Liver (tissue), 9 donors: Measurements from ENCODE around the gene NKD1. TPM values are rescaled to one million over a fixed set of nuclear protein-coding genes. Genes with fewer than 3 reads are reported as not detected.

Source experiments
- DNase-seq: peaks from one replicate; pipeline ENCODE4 v3.0.0-alpha.2; 2017; ENCODE audit warnings: low spot score
- H3K27ac ChIP-seq, 2 donors: one replicate each; pipeline ENCODE4 v1.7.0; 2013; ENCODE audit warnings: inconsistent platforms in 2 of 2, low read length in 2 of 2, control low read depth in 1 of 2, low read depth in 1 of 2, mild to moderate bottlenecking in 1 of 2
- H3K27me3 ChIP-seq, 4 donors: one replicate each; pipeline versions ENCODE4 v1.6.1 to v1.7.0; 2013; ENCODE audit warnings: low read length in 3 of 4, inconsistent platforms in 1 of 4, mild to moderate bottlenecking in 1 of 4, moderate library complexity in 1 of 4; ENCODE audit not compliant: control insufficient read depth in 4 of 4, insufficient read depth in 4 of 4
- H3K36me3 ChIP-seq, 4 donors: one replicate each; pipeline versions ENCODE4 v1.6.1 to v1.7.0; 2013; ENCODE audit warnings: low read length in 3 of 4, mild to moderate bottlenecking in 3 of 4, low read depth in 1 of 4, moderate library complexity in 1 of 4; ENCODE audit not compliant: control insufficient read depth in 4 of 4, insufficient read depth in 3 of 4
- H3K4me1 ChIP-seq, 4 donors: one replicate each; pipeline versions ENCODE4 v1.6.1 to v1.7.0; 2013; ENCODE audit warnings: low read length in 3 of 4, mild to moderate bottlenecking in 3 of 4, moderate library complexity in 1 of 4; ENCODE audit not compliant: control insufficient read depth in 4 of 4, insufficient read depth in 4 of 4
- H3K4me3 ChIP-seq, 3 donors: one replicate each; pipeline versions ENCODE4 v1.6.1 to v1.7.0; 2013; ENCODE audit warnings: low read length in 3 of 3, control low read depth in 1 of 3, low read depth in 1 of 3, mild to moderate bottlenecking in 1 of 3
- H3K9ac ChIP-seq, 2 donors: one replicate each; pipeline ENCODE4 v1.7.0; 2013; ENCODE audit warnings: low read length in 2 of 2, mild to moderate bottlenecking in 2 of 2, moderate library complexity in 2 of 2, control low read depth in 1 of 2, low read depth in 1 of 2
- H3K9me3 ChIP-seq, 4 donors: one replicate each; pipeline versions ENCODE4 v1.6.1 to v1.7.0; 2013; ENCODE audit warnings: low read length in 3 of 4; ENCODE audit not compliant: control insufficient read depth in 4 of 4
- ATF3 ChIP-seq: IDR thresholded peaks from 2 replicates; pipeline ENCODE4 v1.6.1; 2016; ENCODE audit warnings: antibody characterized with exemption
- EGR1 ChIP-seq, 2 donors: IDR thresholded peaks; 2 replicates each; pipeline ENCODE4 v1.6.1; 2016 to 2018; ENCODE audit warnings: antibody characterized with exemption in 2 of 2, low read depth in 2 of 2
- FOXA1 ChIP-seq: IDR thresholded peaks from 2 replicates; pipeline ENCODE4 v1.6.1; 2016; ENCODE audit warnings: antibody characterized with exemption
- FOXA2 ChIP-seq: IDR thresholded peaks from 2 replicates; pipeline ENCODE4 v1.6.1; 2016; ENCODE audit warnings: antibody characterized with exemption
- GABPA ChIP-seq, 2 donors: IDR thresholded peaks in 1 of 2; conservative IDR thresholded peaks in 1 of 2; 2 replicates each; pipeline ENCODE4 v1.6.1; 2016; ENCODE audit warnings: antibody characterized with exemption in 2 of 2, mild to moderate bottlenecking in 1 of 2, moderate library complexity in 1 of 2
- HNF4G ChIP-seq: IDR thresholded peaks from 2 replicates; pipeline ENCODE4 v1.6.1; 2016; ENCODE audit warnings: antibody characterized with exemption
- JUND ChIP-seq, 2 donors: IDR thresholded peaks; 2 replicates each; pipeline ENCODE4 v1.6.1; 2016; ENCODE audit warnings: antibody characterized with exemption in 2 of 2
- MAX ChIP-seq: IDR thresholded peaks from 2 replicates; pipeline ENCODE4 v1.6.1; 2016; ENCODE audit warnings: antibody characterized with exemption
- NR2F2 ChIP-seq: IDR thresholded peaks from 2 replicates; pipeline ENCODE4 v1.6.1; 2016; ENCODE audit warnings: antibody characterized with exemption
- RAD21 ChIP-seq, 2 donors: IDR thresholded peaks; 2 replicates each; pipeline ENCODE4 v1.6.1; 2016; ENCODE audit warnings: antibody characterized with exemption in 2 of 2, mild to moderate bottlenecking in 2 of 2
- TAF1 ChIP-seq: conservative IDR thresholded peaks from 2 replicates; pipeline ENCODE4 v1.6.1; 2016; ENCODE audit warnings: antibody characterized with exemption, mild to moderate bottlenecking
- YY1 ChIP-seq: IDR thresholded peaks from 2 replicates; pipeline ENCODE4 v1.6.1; 2016; ENCODE audit warnings: antibody characterized with exemption, mild to moderate bottlenecking
- WGBS: extraction: QIAGEN DNeasy Blood & Tissue Kit; methylation state at CpG from one replicate; pipeline ENCODE4 v1.1.7; 2013; 5-methylcytosine and 5-hydroxymethylcytosine counted together
- polyA plus RNA-seq, 2 donors: library from polyadenylated mRNA; stranded (reverse) in 1 of 2; unstranded in 1 of 2; fragments of 200-250 nt in 1 of 2; fragments of >200 nt in 1 of 2; fragmentation: Nextera tagmentation in 1 of 2; extraction: Ambion mirVana in 1 of 2; gene quantifications; one replicate each; pipeline versions ENCODE4 v1.2.1 to v1.2.3, GENCODE V29; 2013 to 2015
- total RNA-seq, 2 donors: library from RNA; depleted of rRNA; stranded (reverse); fragments of >200 nt; gene quantifications; one replicate each; pipeline ENCODE4 v1.2.3, GENCODE V29; 2014
- TF ChIP-seq, protein P1 (sequence below): IDR thresholded peaks from 2 replicates; pipeline ENCODE4 v1.6.1; 2016; ENCODE audit warnings: antibody characterized with exemption, mild to moderate bottlenecking
- TF ChIP-seq, protein P2 (sequence below): fragments of 150-350 bp; IDR thresholded peaks from 2 replicates; pipeline ENCODE4 v1.5.1; 2017; ENCODE audit warnings: improper control_type of control experiment, low read depth, low read length; ENCODE audit not compliant: missing input control
- TF ChIP-seq, protein P3 (sequence below): IDR thresholded peaks from 2 replicates; pipeline ENCODE4 v1.6.1; 2016; ENCODE audit warnings: antibody characterized with exemption
- donor health status: healthy.
- donor health status: healthy.
- donor health status: healthy.
- donor health status: healthy.
- donor health status: healthy.

The NKD1 gene
- total and polyA plus RNA-seq, 4 donors = 0.28 to 3.5 (median 0.85) TPM

DNA sequence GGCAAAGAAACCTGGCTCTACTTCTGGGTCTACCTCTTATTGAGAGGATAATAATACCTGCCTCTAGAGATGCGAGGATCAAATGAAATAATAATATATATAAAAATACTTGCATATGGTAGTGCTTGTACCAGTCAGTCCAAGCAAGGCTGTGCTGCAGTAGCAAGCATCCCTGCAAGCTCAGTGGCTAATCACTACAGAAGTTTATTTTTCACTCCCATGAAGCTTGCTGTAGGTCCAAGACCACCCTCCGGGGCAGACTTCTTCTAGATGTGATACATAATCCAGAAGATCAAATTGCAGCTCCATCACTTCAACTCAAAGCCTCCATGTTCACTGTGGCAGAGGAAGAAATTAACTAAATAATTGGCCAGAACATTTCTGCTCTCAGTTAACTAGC is 48.9 kb upstream of the NKD1 start:
- WGBS = 93% methylated on average over 2 of the region's 2 CpGs
- Histone ChIP-seq H3K9me3 (no peaks in the 10 kb centered on the region), H3K27ac (no peak overlapping the region), H3K4me3 (no peak overlapping the region), H3K9ac (no peak overlapping the region), H3K36me3 (no peaks in the 10 kb centered on the region), H3K27me3 (no peaks in the 10 kb centered on the region), H3K4me1 (no peaks in the 10 kb centered on the region)
- DNase-seq = peak; percentile 17
- TF ChIP-seq YY1 (no peak), EGR1 (IDR thresholded peaks at IDR 0.05; ENCODE audit: low read depth in 2 of 2) (no peak)

GRCh38 chr16:50500171-50500874 is 47.9 kb upstream of the NKD1 start:
- Histone ChIP-seq H3K9me3 (no peaks in the 10 kb centered on the region), H3K9ac (no peak overlapping the region), H3K36me3 (no peaks in the 10 kb centered on the region), H3K27me3 (no peaks in the 10 kb centered on the region), H3K4me1 (no peaks in the 10 kb centered on the region), H3K4me3 (no peak overlapping the region), H3K27ac (no peak overlapping the region)
- WGBS = 87% methylated on average over 7 of the region's 7 CpGs
- no peak for TF ChIP-seq FOXA2
- TF ChIP-seq, protein P1, sequence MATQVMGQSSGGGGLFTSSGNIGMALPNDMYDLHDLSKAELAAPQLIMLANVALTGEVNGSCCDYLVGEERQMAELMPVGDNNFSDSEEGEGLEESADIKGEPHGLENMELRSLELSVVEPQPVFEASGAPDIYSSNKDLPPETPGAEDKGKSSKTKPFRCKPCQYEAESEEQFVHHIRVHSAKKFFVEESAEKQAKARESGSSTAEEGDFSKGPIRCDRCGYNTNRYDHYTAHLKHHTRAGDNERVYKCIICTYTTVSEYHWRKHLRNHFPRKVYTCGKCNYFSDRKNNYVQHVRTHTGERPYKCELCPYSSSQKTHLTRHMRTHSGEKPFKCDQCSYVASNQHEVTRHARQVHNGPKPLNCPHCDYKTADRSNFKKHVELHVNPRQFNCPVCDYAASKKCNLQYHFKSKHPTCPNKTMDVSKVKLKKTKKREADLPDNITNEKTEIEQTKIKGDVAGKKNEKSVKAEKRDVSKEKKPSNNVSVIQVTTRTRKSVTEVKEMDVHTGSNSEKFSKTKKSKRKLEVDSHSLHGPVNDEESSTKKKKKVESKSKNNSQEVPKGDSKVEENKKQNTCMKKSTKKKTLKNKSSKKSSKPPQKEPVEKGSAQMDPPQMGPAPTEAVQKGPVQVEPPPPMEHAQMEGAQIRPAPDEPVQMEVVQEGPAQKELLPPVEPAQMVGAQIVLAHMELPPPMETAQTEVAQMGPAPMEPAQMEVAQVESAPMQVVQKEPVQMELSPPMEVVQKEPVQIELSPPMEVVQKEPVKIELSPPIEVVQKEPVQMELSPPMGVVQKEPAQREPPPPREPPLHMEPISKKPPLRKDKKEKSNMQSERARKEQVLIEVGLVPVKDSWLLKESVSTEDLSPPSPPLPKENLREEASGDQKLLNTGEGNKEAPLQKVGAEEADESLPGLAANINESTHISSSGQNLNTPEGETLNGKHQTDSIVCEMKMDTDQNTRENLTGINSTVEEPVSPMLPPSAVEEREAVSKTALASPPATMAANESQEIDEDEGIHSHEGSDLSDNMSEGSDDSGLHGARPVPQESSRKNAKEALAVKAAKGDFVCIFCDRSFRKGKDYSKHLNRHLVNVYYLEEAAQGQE = no peak
- no peak for TF ChIP-seq ATF3
- no peak for TF ChIP-seq FOXA1
- TF ChIP-seq RAD21 (IDR thresholded peaks at IDR 0.05) = no peak
- no peak for TF ChIP-seq YY1
- TF ChIP-seq, protein P2, sequence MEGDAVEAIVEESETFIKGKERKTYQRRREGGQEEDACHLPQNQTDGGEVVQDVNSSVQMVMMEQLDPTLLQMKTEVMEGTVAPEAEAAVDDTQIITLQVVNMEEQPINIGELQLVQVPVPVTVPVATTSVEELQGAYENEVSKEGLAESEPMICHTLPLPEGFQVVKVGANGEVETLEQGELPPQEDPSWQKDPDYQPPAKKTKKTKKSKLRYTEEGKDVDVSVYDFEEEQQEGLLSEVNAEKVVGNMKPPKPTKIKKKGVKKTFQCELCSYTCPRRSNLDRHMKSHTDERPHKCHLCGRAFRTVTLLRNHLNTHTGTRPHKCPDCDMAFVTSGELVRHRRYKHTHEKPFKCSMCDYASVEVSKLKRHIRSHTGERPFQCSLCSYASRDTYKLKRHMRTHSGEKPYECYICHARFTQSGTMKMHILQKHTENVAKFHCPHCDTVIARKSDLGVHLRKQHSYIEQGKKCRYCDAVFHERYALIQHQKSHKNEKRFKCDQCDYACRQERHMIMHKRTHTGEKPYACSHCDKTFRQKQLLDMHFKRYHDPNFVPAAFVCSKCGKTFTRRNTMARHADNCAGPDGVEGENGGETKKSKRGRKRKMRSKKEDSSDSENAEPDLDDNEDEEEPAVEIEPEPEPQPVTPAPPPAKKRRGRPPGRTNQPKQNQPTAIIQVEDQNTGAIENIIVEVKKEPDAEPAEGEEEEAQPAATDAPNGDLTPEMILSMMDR = no peak
- TF ChIP-seq HNF4G = no peak
- TF ChIP-seq GABPA (IDR thresholded peaks at IDR 0.05 in 1 of 2, conservative IDR thresholded peaks at IDR 0.05 in 1 of 2) = no peak
- no peak for TF ChIP-seq MAX
- no peak for TF ChIP-seq EGR1 (IDR thresholded peaks at IDR 0.05; ENCODE audit: low read depth in 2 of 2)
- TF ChIP-seq TAF1 = no peak
- no peak for TF ChIP-seq NR2F2
- no peak for TF ChIP-seq JUND (IDR thresholded peaks at IDR 0.05)
- TF ChIP-seq, protein P3, sequence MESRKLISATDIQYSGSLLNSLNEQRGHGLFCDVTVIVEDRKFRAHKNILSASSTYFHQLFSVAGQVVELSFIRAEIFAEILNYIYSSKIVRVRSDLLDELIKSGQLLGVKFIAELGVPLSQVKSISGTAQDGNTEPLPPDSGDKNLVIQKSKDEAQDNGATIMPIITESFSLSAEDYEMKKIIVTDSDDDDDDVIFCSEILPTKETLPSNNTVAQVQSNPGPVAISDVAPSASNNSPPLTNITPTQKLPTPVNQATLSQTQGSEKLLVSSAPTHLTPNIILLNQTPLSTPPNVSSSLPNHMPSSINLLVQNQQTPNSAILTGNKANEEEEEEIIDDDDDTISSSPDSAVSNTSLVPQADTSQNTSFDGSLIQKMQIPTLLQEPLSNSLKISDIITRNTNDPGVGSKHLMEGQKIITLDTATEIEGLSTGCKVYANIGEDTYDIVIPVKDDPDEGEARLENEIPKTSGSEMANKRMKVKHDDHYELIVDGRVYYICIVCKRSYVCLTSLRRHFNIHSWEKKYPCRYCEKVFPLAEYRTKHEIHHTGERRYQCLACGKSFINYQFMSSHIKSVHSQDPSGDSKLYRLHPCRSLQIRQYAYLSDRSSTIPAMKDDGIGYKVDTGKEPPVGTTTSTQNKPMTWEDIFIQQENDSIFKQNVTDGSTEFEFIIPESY = no peak
- DNase-seq = peak; percentile 9
